OCI-LY3 (cell line): Measurements from ENCODE around the gene ESR1.
"Not testable (repeated sequence)": the region's sequence is repeated elsewhere in the genome, so short reads cannot be mapped to it uniquely, and the experiment has no call there.

Experiments used
- H2AFZ ChIP-seq: fragments of 200-600, 300-600 bp; shearing (Covaris generic); 2 replicates; pipeline ENCODE4 v1.6.0; 2014; ENCODE audit warnings: antibody characterized with exemption, low read depth, low read length
- H3K27ac ChIP-seq: fragments of 200-600, 300-600 bp; sonication (generic); 2 replicates; pipeline ENCODE4 v1.5.1; 2014; ENCODE audit warnings: mild to moderate bottlenecking, low read length, moderate library complexity, mixed read lengths
- H3K27me3 ChIP-seq: fragments of 200-600, 300-600 bp; sonication (generic); 2 replicates; pipeline ENCODE4 v1.6.1; 2014; ENCODE audit warnings: low read depth, low read length, mixed read lengths
- H3K36me3 ChIP-seq: fragments of 200-600, 300-600 bp; sonication (generic); replicated peaks from 2 replicates; pipeline ENCODE3; 2014; ENCODE audit warnings: low read depth, low read length, mixed read lengths
- H3K4me1 ChIP-seq: fragments of 300-600, 200-600 bp; sonication (generic); 2 replicates; pipeline ENCODE4 v1.6.1; 2014; ENCODE audit warnings: low read length, mixed read lengths
- H3K4me2 ChIP-seq: fragments of 200-600, 300-600 bp; sonication (generic); 2 replicates; pipeline ENCODE4 v1.6.1; 2014; ENCODE audit warnings: low read length, mixed read lengths
- H3K4me3 ChIP-seq: fragments of 300-600, 200-600 bp; sonication (generic); 2 replicates; pipeline ENCODE4 v1.5.1; 2014; ENCODE audit warnings: antibody characterized with exemption, mild to moderate bottlenecking, low read length, moderate library complexity
- H3K79me2 ChIP-seq: fragments of 300-600, 200-600 bp; shearing (Covaris generic); 2 replicates; pipeline ENCODE4 v1.6.1; 2014; ENCODE audit warnings: mild to moderate bottlenecking, low read length, mixed read lengths
- H3K9ac ChIP-seq: fragments of 300-600, 200-600 bp; shearing (Covaris generic); 2 replicates; pipeline ENCODE4 v1.6.0; 2014; ENCODE audit warnings: mild to moderate bottlenecking, low read length, moderate library complexity
- H3K9me3 ChIP-seq: fragments of 200-600, 300-600 bp; shearing (Covaris generic); 2 replicates; pipeline ENCODE4 v1.6.1; 2014; ENCODE audit warnings: low read length, mixed read lengths; ENCODE audit not compliant: insufficient read depth
- H4K20me1 ChIP-seq: fragments of 200-600, 300-600 bp; sonication (generic); 2 replicates; pipeline ENCODE4 v1.6.1; 2016; ENCODE audit warnings: low read length, mixed read lengths; ENCODE audit not compliant: insufficient read depth
- EZH2phosphoT487 ChIP-seq: fragments of 200-600 bp; shearing (Covaris generic); IDR thresholded peaks from 2 replicates; pipeline ENCODE4 v1.6.1; 2018; ENCODE audit warnings: antibody characterized with exemption, mixed run types, low read depth
- TF ChIP-seq, protein P1 (sequence below): fragments of 200-600, 300-600 bp; sonication (generic); IDR thresholded peaks from 2 replicates; pipeline ENCODE4 v1.5.1; 2014; ENCODE audit warnings: antibody characterized with exemption, low read length, low read depth

The ESR1 gene

DNA sequence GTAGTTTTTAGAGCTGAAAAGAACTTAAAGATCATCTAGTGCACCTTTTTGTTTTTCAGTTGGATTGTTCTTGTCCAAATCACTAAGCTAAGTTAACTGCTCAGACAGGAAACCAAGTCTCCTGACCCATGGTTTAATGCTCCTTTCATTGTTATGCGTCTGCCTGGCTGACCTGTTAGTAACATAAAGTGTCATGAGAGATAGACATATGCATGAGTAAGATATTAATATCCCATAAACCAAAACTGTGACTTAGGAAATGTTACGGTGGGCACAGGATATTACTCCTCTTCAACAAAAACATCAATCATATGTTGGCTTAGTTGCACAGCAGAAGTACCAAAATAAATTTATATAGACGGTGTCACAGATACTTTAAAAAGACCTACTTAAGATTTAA lies 84.0 kb downstream of the ESR1 start:
- Histone ChIP-seq H3K4me2 (no peak overlapping the region), H3K27me3 (no peaks in the 10 kb centered on the region), H3K9me3 (no peaks in the 10 kb centered on the region), H3K36me3 (no peaks in the 10 kb centered on the region), H3K4me3 (no peak overlapping the region), H2AFZ (no peak overlapping the region), H3K79me2 (no peaks in the 10 kb centered on the region), H3K27ac (no peak overlapping the region), H3K4me1 (no peaks in the 10 kb centered on the region), H4K20me1 (no peaks in the 10 kb centered on the region), H3K9ac (no peak overlapping the region)
- no peak for TF ChIP-seq EZH2phosphoT487
- TF ChIP-seq, protein P1, sequence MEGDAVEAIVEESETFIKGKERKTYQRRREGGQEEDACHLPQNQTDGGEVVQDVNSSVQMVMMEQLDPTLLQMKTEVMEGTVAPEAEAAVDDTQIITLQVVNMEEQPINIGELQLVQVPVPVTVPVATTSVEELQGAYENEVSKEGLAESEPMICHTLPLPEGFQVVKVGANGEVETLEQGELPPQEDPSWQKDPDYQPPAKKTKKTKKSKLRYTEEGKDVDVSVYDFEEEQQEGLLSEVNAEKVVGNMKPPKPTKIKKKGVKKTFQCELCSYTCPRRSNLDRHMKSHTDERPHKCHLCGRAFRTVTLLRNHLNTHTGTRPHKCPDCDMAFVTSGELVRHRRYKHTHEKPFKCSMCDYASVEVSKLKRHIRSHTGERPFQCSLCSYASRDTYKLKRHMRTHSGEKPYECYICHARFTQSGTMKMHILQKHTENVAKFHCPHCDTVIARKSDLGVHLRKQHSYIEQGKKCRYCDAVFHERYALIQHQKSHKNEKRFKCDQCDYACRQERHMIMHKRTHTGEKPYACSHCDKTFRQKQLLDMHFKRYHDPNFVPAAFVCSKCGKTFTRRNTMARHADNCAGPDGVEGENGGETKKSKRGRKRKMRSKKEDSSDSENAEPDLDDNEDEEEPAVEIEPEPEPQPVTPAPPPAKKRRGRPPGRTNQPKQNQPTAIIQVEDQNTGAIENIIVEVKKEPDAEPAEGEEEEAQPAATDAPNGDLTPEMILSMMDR: no peak

DNA sequence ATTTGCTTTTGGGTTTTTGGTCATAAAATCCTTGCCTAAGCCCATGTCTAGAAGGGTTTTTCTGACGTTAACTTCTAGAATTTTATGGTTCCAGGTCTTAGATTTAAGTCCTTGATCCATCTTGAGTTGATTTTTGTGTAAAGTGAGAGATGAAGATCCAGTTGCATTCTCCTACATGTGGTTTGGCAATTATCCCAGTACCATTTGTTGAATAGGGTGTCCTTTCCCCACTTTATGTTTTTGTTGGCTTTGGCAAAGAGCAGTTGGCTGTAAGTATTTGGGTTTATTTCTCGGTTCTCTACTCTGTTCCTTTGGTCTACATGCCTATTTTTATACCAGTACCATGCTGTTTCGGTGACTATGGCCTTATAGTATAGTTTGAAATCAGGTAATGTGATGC lies 86.9 kb downstream of the ESR1 start:
- not testable (repeated sequence) for H2AFZ ChIP-seq, H3K27ac ChIP-seq, H4K20me1 ChIP-seq, H3K4me3 ChIP-seq, H3K9me3 ChIP-seq, H3K4me2 ChIP-seq, H3K9ac ChIP-seq, H3K4me1 ChIP-seq, H3K36me3 ChIP-seq, H3K79me2 ChIP-seq, H3K27me3 ChIP-seq

DNA sequence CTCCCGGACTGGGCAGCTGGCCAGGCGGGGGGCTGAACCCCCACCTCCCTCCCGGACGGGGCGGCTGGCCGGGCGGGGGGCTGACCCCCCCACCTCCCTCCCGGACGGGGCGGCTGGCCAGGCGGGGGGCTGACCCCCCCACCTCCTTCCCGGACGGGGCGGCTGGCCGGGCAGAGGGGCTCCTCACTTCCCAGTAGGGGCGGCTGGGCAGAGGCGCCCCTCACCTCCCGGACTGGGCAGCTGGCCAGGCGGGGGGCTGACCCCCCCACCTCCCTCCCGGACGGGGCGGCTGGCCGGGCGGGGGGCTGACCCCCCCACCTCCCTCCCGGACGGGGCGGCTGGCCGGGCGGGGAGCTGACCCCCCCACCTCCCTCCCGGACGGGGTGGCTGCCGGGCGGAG lies 91.7 kb downstream of the ESR1 start:
- H2AFZ ChIP-seq, H3K9me3 ChIP-seq, H3K27me3 ChIP-seq, H3K36me3 ChIP-seq, H3K4me3 ChIP-seq, H3K79me2 ChIP-seq, H3K4me2 ChIP-seq, H3K4me1 ChIP-seq, H3K27ac ChIP-seq, H4K20me1 ChIP-seq, H3K9ac ChIP-seq: not testable (repeated sequence)

DNA sequence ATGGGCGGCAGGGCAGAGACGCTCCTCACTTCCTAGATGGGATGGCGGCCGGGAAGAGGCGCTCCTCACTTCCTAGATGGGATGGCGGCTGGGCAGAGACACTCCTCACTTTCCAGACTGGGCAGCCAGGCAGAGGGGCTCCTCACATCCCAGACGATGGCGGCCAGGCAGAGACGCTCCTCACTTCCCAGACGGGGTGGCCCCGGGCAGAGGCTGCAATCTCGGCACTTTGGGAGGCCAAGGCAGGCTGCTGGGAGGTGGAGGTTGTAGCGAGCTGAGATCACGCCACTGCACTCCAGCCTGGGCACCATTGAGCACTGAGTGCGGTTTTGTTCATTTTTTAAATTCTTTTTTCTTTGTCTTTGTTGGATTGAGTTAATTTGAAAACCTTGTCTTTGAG lies 92.3 kb downstream of the ESR1 start:
- H3K79me2 ChIP-seq, H3K4me2 ChIP-seq, H3K4me3 ChIP-seq, H3K4me1 ChIP-seq, H3K9me3 ChIP-seq, H4K20me1 ChIP-seq, H3K36me3 ChIP-seq, H3K9ac ChIP-seq, H2AFZ ChIP-seq, H3K27ac ChIP-seq, H3K27me3 ChIP-seq: not testable (repeated sequence)

DNA sequence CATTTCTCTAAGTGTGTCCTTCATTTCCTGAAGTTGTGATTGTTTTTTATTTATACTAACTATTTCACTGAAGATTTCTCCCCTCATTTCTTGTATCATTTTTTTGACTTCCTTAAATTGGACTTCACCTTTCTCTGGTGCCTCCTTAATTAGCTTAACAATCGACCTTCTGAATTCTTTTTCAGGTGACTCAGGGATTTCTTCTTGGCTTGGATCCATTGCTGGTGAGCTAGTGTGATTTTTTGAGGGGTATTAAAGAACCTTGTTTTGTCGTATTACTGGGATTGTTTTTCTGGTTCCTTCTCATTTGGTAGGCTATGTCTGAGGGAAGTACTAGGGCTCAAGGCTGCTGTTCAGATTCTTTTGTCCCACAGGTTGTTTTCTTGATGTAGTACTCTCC lies 92.8 kb downstream of the ESR1 start:
- no peak overlapping the region for H3K27ac ChIP-seq

More for the DNA sequence above, 92.8 kb downstream of the ESR1 start:
- Histone ChIP-seq H3K4me1 (no peaks in the 10 kb centered on the region), H3K79me2 (no peaks in the 10 kb centered on the region), H3K36me3 (no peaks in the 10 kb centered on the region), H4K20me1 (no peaks in the 10 kb centered on the region), H3K9ac (no peak overlapping the region), H3K4me2 (no peak overlapping the region), H3K4me3 (no peak overlapping the region), H2AFZ (no peak overlapping the region), H3K27me3 (no peaks in the 10 kb centered on the region), H3K9me3 (no peaks in the 10 kb centered on the region)
- TF ChIP-seq EZH2phosphoT487: no peak
- TF ChIP-seq, protein P1: no peak
